AG09319 (cell line): ENCODE measurements around the gene RASSF10.

ENCODE experiments used
- DNase-seq: peaks from one replicate; pipeline ENCODE4 v3.0.0-alpha.2; 2010; ENCODE audit warnings: low read depth; ENCODE audit errors: extremely low read depth
- TF ChIP-seq, protein P1 (sequence below): IDR thresholded peaks from 2 replicates; pipeline ENCODE4 v1.5.1; 2011; ENCODE audit warnings: low read depth, mild to moderate bottlenecking, inconsistent platforms, low read length, moderate library complexity

The RASSF10 gene

DNA sequence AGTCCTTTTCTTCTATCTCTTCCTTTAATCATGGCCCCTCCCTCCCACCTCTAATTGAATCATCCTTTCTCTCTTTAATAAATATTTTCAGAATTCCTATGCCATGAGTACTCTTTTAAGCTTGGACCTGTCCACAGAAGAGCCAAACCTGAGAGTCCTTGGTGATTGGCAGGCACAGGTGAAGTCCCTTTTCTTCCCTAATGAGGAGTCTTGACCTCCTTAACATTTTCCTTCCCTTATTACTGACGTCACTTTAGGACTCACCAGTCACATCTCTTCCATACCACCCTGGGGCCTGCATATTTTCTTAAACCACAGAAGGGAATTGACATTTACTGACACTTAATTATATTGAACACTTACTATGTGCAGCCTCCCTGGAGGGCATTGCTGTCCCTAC lies 41.0 kb upstream of the RASSF10 start:
- TF ChIP-seq, protein P1, sequence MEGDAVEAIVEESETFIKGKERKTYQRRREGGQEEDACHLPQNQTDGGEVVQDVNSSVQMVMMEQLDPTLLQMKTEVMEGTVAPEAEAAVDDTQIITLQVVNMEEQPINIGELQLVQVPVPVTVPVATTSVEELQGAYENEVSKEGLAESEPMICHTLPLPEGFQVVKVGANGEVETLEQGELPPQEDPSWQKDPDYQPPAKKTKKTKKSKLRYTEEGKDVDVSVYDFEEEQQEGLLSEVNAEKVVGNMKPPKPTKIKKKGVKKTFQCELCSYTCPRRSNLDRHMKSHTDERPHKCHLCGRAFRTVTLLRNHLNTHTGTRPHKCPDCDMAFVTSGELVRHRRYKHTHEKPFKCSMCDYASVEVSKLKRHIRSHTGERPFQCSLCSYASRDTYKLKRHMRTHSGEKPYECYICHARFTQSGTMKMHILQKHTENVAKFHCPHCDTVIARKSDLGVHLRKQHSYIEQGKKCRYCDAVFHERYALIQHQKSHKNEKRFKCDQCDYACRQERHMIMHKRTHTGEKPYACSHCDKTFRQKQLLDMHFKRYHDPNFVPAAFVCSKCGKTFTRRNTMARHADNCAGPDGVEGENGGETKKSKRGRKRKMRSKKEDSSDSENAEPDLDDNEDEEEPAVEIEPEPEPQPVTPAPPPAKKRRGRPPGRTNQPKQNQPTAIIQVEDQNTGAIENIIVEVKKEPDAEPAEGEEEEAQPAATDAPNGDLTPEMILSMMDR, result no peak

DNA sequence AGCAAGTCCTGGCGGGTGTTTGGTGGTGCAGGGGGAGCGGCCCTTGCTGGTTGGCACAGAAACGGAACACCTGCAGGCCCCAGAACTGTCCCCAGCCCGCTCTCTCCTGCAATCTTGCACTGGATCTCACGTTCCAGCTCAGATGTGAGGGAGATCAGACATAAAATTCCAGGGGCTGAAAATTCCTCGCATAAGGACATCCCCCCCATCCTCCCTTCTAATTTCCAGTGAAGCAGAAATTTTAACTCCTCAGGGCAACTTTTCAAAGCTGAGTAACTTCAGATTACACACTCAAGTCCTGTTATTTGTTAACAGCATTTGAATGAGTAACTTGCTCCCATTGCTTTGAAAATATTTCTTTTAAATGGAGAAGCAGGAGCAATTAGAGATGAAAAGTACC lies 40.3 kb upstream of the RASSF10 start:
- TF ChIP-seq, protein P1, result no peak
- no peak for DNase-seq

More for the DNA sequence above, 41.0 kb upstream of the RASSF10 start:
- no peak for DNase-seq

DNA sequence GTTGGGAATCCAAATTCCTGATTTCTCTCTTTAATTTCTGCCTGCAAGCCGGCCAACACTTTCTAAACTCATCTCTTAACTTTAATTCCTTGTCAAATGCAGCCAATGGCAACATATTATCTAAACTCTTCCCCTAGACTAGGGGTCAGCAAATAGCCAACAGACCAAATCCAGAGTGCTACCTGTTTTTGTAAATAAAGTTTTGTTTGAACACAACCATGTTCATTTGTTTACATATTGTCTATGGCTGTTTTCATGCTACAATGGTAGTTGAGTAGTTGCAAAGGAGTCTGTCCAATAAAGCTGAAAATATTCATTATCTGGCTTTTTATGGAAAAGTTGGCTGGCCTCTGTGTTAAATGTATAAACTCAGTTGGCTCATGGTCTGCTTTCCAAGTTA lies 37.2 kb upstream of the RASSF10 start:
- TF ChIP-seq, protein P1, result no peak
- DNase-seq, result no peak

DNA sequence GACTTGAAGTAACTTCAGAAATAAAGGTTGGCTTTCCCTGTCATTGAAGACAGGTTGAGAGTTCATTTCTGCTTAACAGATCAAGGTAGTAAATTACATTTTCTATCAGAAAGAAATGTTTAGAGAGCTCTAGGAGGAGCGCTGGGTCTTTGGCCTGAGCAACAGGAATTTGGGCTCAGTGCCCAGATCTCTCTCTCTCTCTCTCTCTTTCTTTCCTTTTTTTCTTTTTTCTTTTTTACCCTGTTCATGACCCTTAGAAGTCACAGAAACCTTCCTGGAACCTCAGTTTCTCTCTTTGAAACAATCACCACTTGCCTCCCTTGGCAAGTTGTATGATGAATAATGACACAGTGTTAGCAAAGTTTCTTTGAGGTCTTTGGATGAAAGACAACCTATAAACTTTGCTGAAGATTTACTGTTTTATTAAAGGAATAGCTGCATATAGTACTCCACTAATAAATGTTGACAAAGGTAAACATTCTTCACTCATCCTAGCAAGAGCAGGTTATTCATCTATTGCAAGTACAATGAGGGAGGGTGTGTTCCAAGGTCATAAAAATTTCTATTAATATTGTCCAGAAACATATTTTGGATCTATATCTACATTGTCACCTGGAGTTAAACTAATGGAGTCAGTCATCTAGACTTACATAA lies 35.5 kb upstream of the RASSF10 start:
- no peak for DNase-seq
- TF ChIP-seq, protein P1, result no peak

DNA sequence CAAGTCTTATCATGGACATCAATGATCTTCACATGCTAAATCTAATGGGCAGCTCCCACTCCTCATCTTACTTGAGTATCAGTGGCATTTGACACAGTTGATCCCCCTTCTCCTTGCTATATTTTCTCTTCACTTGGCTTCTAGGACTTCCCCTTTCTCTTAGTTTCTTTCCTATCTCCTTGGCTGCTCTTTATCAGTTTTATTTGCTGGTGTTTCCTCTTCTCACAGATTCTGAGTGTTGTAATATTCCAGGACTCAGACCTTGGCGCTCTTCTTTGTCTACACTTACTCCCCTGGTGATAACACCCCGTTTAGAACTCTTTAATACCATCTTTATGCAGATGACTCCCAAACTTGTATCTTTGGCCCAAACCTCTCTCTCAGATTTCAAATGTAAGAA lies 33.9 kb upstream of the RASSF10 start:
- no peak for DNase-seq
- TF ChIP-seq, protein P1, result no peak

DNA sequence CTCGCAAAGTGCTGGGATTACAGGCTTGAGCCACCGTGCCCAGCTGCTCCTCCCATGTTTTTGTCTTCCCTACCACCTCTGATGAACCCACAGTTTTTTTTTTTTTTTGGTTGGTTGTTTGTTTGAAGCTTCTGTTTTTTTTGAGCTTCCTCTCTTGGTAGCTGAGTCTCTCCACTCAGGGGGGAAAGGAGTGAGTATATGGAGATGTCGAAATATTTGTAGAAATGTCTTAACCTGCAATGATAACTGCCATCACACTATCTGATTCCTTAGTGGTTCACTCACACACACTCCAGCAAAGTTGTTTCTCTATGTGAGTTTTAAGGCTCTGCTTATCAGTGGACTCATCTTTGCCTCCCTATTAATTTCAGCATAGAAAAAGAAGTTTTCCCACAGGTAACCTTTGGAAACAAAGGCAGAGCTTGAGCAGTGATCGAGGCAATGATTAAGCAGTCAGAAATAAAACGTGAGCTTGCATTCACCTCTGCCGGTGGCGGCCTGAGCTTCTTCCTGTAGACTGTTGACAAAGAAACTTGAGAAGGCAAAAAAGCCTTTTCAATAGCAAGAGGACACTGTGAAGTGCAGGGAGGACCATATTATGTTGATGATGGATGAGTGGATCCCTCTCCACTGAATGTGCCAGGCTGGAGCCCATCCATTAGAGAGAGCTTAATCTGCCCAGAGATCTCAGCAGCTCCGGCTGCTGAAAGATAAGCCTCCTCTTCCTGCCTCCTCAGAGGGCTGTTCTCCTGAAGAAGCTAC lies 29.0 kb upstream of the RASSF10 start:
- no peak for DNase-seq
- TF ChIP-seq, protein P1, result no peak
